HepG2 (cell line): ENCODE measurements around the gene MAN2A2. TPM values are rescaled to one million over a fixed set of nuclear protein-coding genes. Genes with fewer than 3 reads are reported as not detected.

Experiments used
- ATF3 ChIP-seq: sonication (generic); formaldehyde crosslinking; IDR thresholded peaks from 2 replicates; pipeline ENCODE4 v1.4.0; 2020; ENCODE audit warnings: missing genetic modification reagents
- E2F1 ChIP-seq: sonication (generic); formaldehyde crosslinking; IDR thresholded peaks from 2 replicates; pipeline ENCODE4 v1.5.0; 2020; ENCODE audit warnings: missing genetic modification reagents
- ELF4 ChIP-seq: sonication (generic); formaldehyde crosslinking; IDR thresholded peaks from 2 replicates; pipeline ENCODE4 v1.5.0; 2020; ENCODE audit warnings: missing genetic modification reagents, mild to moderate bottlenecking, moderate library complexity, borderline replicate concordance
- FOSL1 ChIP-seq: sonication (generic); formaldehyde crosslinking; IDR thresholded peaks from 2 replicates; pipeline ENCODE4 v1.9.0; 2021; ENCODE audit warnings: missing genetic modification reagents, borderline replicate concordance
- ISX ChIP-seq: sonication (generic); formaldehyde crosslinking; conservative IDR thresholded peaks from 2 replicates; pipeline ENCODE4 v1.5.0; 2020; ENCODE audit warnings: missing genetic modification reagents
- KAT7 ChIP-seq: IDR thresholded peaks from 2 replicates; pipeline ENCODE4 v1.6.1; 2018; ENCODE audit warnings: borderline replicate concordance, missing compliant biosample characterization
- KDM5A ChIP-seq: fragments of 200-600 bp; sonication (generic); IDR thresholded peaks from 2 replicates; pipeline ENCODE4 v1.7.0; 2018; ENCODE audit warnings: antibody characterized with exemption, mild to moderate bottlenecking, low read length, borderline replicate concordance
- MLLT10 ChIP-seq: sonication (generic); formaldehyde crosslinking; IDR thresholded peaks from 2 replicates; pipeline ENCODE4 v1.4.0; 2020; ENCODE audit warnings: missing genetic modification reagents
- MYNN ChIP-seq: sonication (generic); formaldehyde crosslinking; IDR thresholded peaks from 2 replicates; pipeline ENCODE4 v1.4.0; 2020; ENCODE audit warnings: mild to moderate bottlenecking, low read depth, missing genetic modification reagents
- NONO ChIP-seq, 2 experiments: fragments of 450-650 bp in 1 of 2; sonication (generic) in 1 of 2; formaldehyde crosslinking in 1 of 2; IDR thresholded peaks in 1 of 2; conservative IDR thresholded peaks in 1 of 2; 2 replicates each; pipeline versions ENCODE4 v1.6.1 to v1.8.0; 2017 to 2022; ENCODE audit warnings: mild to moderate bottlenecking in 1 of 2, missing genetic modification reagents in 1 of 2, moderate library complexity in 1 of 2
- POGZ ChIP-seq: sonication (generic); formaldehyde crosslinking; IDR thresholded peaks from 2 replicates; pipeline ENCODE4 v1.4.0; 2020; ENCODE audit warnings: mild to moderate bottlenecking, missing genetic modification reagents
- PREB ChIP-seq: sonication (generic); formaldehyde crosslinking; IDR thresholded peaks from 2 replicates; pipeline ENCODE4 v1.4.0; 2020; ENCODE audit warnings: missing genetic modification reagents
- RFX5 ChIP-seq: IDR thresholded peaks from 2 replicates; pipeline ENCODE4 v1.6.1; 2011; ENCODE audit warnings: low read depth, low read length, improper control_type of control experiment
- SIN3A ChIP-seq: IDR thresholded peaks from 2 replicates; pipeline ENCODE4 v1.6.1; 2011; ENCODE audit warnings: low read depth, mild to moderate bottlenecking, control low read depth, low read length, borderline replicate concordance
- SMYD3 ChIP-seq: sonication (generic); formaldehyde crosslinking; IDR thresholded peaks from 2 replicates; pipeline ENCODE4 v1.8.1; 2023; ENCODE audit warnings: mild to moderate bottlenecking, missing genetic modification reagents
- TIGD3 ChIP-seq: sonication (generic); formaldehyde crosslinking; IDR thresholded peaks from 2 replicates; pipeline ENCODE4 v1.5.1; 2020; ENCODE audit warnings: mild to moderate bottlenecking, missing genetic modification reagents, borderline replicate concordance
- WIZ ChIP-seq: sonication (generic); formaldehyde crosslinking; IDR thresholded peaks from 2 replicates; pipeline ENCODE4 v1.5.1; 2020; ENCODE audit warnings: mild to moderate bottlenecking, missing genetic modification reagents
- ZBTB38 ChIP-seq: sonication (generic); formaldehyde crosslinking; IDR thresholded peaks from 2 replicates; pipeline ENCODE4 v1.5.1; 2020; ENCODE audit warnings: mild to moderate bottlenecking, missing genetic modification reagents
- ZNF17 ChIP-seq: sonication (generic); formaldehyde crosslinking; IDR thresholded peaks from 2 replicates; pipeline ENCODE4 v1.5.0; 2020; ENCODE audit warnings: mild to moderate bottlenecking, missing genetic modification reagents
- ZNF280D ChIP-seq: sonication (generic); formaldehyde crosslinking; IDR thresholded peaks from 2 replicates; pipeline ENCODE4 v1.5.1; 2020; ENCODE audit warnings: mild to moderate bottlenecking, missing genetic modification reagents
- ZSCAN9 ChIP-seq: IDR thresholded peaks from 2 replicates; pipeline ENCODE4 v1.6.1; 2016; ENCODE audit warnings: borderline replicate concordance
- polyA plus RNA-seq, 8 experiments: library from polyadenylated mRNA; depleted of rRNA in 3 of 8; stranded (reverse) in 7 of 8; unstranded in 1 of 8; fragments of >200 nt; fragmentation: Illumina TruSeq in 4 of 8; extraction: Trizol in 4 of 8; gene quantifications; 2 replicates each; pipeline versions ENCODE4 v1.2.1 to v1.2.3, GENCODE V29; 2011 to 2016; ENCODE audit warnings: low read depth in 4 of 8, missing spikeins in 1 of 8, mixed read lengths in 1 of 8; ENCODE audit not compliant: insufficient read depth in 1 of 8
- total RNA-seq, 5 experiments: library from RNA; depleted of rRNA; stranded (reverse); fragments of >200 nt; fragmentation: Illumina TruSeq; extraction: Trizol; gene quantifications; 2 replicates each; pipeline ENCODE4 v1.2.3, GENCODE V29; 2016; ENCODE audit warnings: low read depth in 1 of 5

The MAN2A2 gene
- total and polyA plus RNA-seq, 2 of the 13 experiments (the other 11 are each of a cell fraction or from before 2014, with no cell fraction given): 17.5 to 51.5 TPM

GRCh38 chr15:90954712-90955623 lies 51.9 kb downstream of the MAN2A2 start, which contains the start of gene RCCD1 (continued):
- TF ChIP-seq ATF3 (CRISPR knock-in tag) (0 out of 2 replicates have a peak, but pooled peaks have one; percentile 22), PREB (no peak), WIZ (CRISPR knock-in tag) (no peak), ZNF17 (0 out of 2 replicates have a peak, but pooled peaks have one; percentile 48), ISX (CRISPR knock-in tag) (0 out of 2 replicates have a peak, but pooled peaks have one; percentile 79), SIN3A (peak; percentile 95; the same call in 1 of the 2 replicates), ZSCAN9 (peak; percentile 38; the same call in 1 of the 2 replicates), KAT7 (CRISPR knock-in tag) (0 out of 2 replicates have a peak, but pooled peaks have one; percentile 75), SMYD3 (peak; percentile 48; the same call in 1 of the 2 replicates), MLLT10 (CRISPR knock-in tag) (no peak), POGZ (no peak), E2F1 (CRISPR knock-in tag) (peak; percentile 92), RFX5 (no peak), ZBTB38 (CRISPR knock-in tag) (peak; percentile 76; the same call in 1 of the 2 replicates), TIGD3 (peak; percentile 54; the same call in 1 of the 2 replicates), MYNN (peak; percentile 56; the same call in 1 of the 2 replicates), KDM5A (peak; percentile 59; the same call in 1 of the 2 replicates), NONO (IDR thresholded peaks at IDR 0.05) (no peak), NONO (CRISPR knock-in tag; conservative IDR thresholded peaks at IDR 0.05) (peak; percentile 80; the same call in 1 of the 2 replicates), FOSL1 (CRISPR knock-in tag) (peak; percentile 50), ZNF280D (CRISPR knock-in tag) (peak; percentile 80), ELF4 (CRISPR knock-in tag) (no peak)
